Middle frontal gyrus (tissue), 1 donor: Measurements from ENCODE around the gene ROPN1B.
"Not testable (repeated sequence)": the region's sequence is repeated elsewhere in the genome, so short reads cannot be mapped to it uniquely, and the experiment has no call there.

Experiments
- DNase-seq: peaks from one replicate; pipeline ENCODE4 v3.0.0-alpha.2; 2015; ENCODE audit warnings: low spot score; ENCODE audit errors: extremely low spot score

Gene ROPN1B

DNA sequence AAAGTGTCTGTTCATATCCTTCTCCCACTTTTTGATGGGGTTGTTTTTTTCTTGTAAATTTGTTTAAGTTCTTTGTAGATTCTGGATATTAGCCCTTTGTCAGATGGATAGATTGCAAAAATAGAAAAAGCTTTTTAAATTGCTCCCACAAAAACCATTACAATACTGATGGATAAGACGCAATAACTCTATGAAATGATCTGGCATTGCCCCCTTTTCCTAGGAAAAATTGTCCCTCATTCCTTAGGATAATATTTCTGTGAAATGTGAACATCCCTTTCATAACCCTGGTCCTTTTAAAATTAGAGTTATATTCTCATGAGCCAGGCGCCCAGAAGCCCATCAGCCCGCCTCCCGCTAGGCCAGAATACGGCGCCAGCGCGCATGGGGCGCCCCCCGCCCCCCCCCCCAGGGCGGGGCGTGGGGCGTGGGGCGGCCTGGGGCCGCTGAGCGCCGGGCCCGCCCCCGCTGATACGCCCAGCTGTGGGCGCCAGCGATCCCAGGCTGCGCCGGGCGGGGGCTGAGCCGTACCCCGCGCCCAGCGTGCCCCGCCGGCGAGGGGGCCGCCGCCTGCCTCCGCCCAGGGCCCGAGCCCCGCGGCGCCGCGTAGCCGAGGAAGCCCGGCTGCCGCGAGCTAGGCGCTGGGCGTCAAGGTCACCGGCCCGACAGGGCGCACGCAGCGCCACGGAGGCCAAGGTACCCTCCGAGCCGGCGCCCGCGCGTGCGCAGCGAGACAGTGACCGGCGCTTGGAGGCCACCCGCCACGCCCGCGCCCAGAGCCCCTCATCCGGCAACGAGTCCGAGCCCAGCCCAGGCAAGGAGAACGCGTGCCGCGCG, 11.1 kb upstream of the ROPN1B start:
- no peak for DNase-seq

DNA sequence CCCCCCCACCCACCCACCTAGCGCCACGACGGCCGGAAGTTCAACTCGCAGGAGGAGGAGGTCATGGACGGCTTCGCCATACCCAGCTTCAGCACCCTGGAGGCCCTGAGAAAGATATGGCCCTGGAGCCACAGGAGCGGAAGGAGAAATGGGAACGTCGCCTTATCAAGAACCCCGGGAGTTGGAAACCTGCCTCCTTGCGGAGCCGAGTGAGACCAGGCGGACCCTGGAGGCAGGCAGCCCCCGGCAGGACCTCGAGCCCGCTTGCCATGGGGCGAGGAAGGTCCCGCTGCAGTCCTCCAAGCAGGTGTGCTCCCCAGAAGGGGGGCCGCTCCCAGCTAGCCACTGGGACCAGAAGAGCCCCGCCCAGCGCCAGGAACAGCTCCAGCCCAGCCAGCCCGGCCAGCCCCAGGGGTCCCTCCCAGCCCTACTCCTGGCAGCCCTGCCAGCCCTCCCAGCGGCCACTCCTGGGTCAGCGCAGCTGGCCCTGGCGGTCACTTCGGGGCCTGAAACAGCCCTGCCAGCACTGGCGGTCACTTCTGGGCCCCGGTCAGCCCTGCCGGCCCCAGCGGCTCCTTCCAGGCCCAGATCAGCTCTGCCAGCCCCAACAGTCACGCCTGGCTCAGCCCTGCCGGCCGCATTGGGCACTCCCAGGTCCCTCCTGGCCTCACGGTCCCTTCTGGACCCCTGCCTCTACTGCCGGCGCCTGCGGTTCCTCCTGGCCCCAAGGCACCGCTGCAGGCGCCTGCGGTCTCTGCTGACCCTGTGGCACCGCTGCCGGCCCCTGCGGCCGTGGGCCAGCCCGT, 10.3 kb upstream of the ROPN1B start:
- no peak for DNase-seq

DNA sequence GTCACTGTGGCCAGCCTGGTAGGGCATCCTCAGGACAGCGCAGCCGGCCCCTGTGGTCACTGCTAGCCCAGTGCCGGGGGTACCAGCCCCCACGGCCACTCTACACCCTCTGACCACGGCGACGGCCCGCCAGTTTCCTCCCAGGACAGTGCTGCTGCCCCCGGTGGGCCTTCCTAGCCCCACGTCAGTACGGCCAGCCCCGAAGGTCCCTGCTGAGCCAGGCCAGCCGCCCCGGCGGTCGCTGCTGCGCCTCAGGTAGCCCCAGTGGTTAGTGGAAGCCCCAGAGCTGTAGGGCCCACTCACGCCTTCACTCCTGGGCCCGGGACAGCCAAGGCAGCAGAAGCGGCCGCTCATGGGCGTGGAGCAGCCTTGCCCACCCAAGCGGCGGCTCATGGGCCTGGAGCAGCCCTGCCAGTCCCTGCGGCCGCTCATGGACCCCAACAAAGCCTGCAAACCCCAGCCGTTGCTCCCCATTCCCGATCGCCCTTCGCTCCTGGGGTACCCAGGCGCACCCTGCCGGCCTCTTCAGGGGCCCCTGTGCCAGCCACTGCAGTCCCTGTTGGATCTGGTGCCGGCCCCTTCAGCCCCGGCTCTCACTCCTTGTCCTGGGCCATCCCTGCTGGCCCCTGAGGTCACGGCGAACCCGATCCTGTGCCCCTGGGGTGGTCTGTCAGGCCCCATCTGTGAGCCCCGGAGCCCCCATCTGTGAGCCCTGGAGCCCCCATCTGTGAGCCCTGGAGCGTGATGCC, 9.5 kb upstream of the ROPN1B start:
- no peak for DNase-seq

DNA sequence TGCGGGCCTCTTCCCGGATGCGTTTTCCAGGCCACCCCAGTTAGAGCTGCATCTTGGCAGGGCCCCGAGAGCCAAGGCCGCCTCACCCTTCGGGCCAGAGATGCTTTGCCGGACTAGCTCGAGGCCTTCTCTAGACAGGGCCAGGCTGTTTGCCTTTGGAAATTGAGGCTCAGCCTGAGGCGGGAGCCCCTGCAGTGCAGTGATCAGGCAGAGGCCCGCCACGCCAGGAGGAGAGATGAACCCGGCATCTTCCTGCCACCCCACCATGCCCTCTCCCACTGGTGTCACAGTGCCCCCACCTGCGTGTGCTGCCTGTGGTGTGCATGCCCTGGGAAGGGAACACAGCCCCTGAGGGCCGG, 8.9 kb upstream of the ROPN1B start:
- DNase-seq = no peak

DNA sequence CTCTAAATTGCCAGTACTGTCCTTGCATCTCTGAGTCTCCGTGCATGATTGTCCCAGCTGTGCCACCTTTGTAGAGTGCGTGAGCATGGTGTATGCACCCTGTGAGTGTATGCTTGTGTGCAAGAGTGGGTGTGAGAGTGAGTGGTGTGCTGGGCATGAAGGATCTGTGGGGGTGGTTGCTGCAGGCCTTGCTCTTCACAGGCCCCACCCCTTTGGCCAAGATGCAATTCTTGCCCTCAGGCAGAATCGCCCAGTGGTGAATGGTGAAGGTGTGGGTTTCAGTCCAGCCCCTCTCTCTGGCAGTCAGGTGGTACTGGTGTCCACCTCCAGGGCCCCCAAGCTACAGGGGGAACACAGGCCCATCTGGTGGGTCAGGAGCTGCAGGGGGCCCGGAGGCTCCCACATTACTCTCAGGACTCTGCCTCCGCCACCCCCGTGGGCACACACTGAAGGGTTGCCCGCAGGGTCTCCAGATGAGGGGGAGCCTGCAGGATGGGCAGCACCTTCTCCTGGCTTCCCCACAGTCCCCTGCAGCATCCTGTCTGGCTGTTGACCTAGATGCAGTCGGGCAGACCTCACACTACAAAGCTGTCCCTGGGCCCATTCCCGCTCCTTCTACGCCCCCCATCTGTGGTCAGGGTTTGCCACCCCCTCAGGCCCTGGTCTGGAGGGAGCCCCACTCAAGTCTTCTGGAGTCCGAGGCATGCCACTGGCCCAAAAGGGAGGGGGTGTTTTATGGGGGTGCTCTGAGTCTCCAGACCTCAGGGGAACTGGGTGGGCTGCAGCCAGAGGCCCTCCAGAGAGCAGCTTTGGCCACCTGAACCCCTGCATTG, 8.3 kb upstream of the ROPN1B start:
- no peak for DNase-seq

DNA sequence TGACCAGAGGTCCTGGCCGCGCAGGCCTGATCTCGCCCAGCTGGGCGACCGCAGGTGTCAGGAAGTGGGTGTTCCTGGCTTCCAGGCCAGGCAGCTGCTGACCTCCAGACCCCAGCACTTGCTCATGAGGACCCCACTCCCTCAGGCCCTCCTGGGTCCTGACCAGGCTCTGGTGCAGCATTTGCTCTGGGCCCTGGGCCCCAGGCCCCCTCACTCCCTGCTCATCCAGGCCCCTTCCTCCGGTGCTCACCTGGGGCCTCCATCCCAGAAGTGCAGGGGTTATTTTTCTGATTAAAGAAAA, 7.7 kb upstream of the ROPN1B start:
- no peak for DNase-seq

DNA sequence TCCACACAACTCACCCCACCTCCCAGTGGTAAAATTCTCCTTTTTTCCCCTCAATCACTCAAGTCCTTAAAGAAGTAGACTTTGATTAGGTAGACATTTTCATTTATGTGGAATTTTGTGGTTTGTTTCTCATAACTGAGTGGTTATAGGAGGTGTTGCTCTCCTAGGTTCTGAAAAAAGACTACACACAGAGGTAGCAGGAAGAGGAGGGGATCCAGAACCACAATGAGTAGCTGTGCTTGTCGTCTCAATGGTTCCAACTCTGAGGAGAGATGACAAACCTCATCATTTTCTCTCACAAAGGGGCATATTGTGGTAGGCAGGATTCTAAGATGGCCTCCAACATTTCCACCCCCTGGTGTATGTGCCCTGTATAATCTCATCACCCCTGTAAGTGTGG, 5.1 kb upstream of the ROPN1B start:
- not testable (repeated sequence) for DNase-seq

DNA sequence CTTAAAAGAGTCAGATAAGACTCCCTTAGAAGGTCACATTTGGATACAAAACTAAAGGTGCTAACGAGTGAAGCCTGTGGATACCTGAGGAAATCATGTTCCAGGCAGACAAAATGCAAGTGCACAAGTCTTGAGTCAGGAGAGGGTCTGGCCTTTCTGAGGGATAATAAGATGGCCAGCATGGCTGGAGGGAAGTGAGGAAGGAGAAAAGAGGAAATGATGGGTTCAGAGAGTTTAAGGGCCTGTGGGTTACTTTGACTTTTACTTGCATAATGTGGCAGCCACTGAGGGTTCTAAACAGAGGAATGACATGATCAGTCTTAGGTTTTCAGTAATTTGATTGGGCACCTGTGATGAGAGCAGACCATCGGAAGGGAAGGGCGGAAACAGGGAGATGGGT, 3.5 kb upstream of the ROPN1B start:
- DNase-seq = no peak

DNA sequence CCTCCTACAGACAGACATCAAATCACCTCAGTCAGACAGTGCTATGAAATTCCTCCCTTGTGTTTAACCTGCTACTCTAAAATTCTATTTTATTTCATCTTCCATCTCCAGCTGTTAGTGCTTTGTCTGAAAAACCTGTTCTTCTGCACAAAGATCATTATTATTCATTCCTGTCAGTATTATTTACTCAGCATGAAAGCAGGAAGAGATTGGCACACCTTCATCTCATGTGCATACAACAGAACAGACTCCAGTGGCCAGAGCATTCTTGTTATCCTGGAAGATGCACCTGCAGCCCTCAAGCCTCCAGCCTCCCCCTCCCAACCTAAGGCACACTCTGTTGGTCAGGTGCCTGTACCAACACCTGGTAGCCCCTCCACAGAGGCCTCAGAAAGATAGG, 1.8 kb upstream of the ROPN1B start:
- DNase-seq = no peak

DNA sequence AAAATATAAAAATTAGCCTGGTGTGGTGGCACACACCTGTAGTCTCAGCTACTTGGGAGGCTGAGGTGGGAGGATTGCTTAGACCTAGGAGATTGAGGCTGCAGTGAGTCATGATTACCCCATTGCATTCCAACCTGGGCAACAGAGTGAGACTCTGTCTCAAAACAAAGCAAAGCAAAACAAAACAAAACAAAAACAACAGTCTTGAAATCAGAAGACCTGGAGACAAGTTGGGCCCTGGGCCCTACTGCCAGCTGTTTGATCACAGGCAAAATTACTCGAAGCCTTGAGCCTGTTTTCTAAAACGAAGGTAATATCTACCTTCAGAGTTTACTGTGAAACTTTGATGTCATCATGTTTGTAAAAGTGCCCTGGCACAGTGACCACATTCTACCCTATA, 857 bp upstream of the ROPN1B start:
- DNase-seq = not testable (repeated sequence)

DNA sequence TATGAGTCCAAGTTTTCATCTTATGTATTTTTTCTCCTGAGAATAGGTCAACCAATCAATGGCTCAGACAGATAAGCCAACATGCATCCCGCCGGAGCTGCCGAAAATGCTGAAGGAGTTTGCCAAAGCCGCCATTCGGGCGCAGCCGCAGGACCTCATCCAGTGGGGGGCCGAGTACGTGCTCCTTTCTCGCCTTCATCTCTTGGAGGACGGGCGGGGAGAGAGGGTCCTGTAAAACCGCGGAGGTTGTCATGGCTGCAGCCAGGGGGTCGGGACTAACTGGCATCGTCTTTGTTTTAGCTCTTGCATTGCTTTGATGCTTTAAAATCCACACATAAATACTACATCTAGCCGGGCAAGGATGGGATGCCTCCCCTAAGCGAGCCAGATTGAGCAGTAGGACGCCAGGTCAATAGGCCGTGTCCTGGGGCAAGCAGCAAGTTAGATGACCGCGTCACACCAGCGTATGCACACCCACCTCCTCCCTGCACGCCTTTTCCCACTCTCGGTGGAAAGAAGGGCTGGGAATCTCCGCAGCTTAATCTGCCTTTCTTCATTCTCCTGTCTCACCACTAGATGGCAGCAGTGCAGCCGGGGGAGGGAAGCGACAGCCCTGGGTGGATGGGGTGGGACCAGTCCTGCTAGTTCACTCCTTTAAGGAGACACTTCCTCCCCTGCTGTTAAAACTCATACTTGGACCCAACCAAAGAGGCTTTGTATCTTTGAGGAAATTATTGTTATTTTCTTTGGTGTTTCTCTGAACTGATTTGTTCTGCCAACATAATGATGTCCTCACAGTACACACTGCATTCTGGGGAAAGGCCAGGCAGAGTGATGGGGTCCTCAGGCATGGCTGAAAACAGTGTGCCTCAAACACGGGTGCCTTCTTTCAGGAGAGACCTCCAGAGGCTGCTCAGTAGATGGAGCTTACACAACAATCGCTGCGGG, 3.3 kb downstream of the ROPN1B start:
- DNase-seq = peak; percentile 13

DNA sequence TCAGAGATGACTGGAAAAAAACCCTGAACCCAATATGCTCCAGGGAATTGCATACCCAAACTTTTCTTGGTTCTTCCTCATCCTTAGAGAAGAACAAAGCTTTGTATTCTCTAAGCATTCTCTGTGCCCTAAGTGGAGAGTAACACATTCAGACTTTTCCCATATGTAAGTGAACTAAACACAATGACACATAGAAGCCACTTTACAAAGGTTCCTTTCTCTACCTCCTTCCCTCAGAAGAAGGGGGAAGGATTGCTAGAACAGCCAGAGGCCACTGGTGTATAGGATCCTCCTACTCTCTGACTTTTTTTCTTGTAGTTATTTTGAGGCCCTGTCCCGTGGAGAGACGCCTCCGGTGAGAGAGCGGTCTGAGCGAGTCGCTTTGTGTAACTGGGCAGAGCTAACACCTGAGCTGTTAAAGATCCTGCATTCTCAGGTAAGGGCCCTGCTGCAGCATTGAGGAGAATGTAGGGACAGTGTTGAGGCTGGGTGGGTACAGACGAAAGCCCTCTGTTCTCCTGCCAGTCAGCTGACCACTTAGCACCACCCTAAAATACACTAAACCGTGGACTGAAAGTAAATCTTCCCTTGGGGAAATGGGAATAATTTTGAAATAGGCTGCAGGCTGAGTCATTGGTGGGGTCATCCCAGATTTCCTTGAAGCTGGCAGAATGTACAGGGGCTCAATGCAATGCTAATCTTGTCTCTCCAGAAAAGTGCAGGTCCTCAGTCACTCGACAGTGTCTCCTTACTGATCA, 6.4 kb downstream of the ROPN1B start:
- DNase-seq = not testable (repeated sequence)

DNA sequence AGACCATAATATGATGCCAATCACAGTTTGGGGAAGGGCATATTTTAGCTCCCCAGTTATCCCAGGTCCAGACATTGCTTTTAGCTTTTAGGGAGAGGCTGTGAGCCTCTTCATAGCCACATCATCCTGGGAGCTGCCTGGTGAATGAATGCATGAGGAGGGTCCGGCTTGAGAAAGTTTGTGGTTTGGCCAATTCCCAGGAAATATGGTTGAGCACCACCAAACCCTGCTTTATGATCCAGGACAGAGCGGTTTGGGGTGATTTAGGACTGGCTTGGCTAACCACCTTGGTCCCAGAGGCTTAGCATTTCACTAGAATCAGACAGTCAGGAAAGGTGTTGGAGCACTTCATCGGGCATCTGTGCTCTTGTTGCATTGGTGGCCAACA, 7.0 kb downstream of the ROPN1B start:
- DNase-seq = not testable (repeated sequence)

DNA sequence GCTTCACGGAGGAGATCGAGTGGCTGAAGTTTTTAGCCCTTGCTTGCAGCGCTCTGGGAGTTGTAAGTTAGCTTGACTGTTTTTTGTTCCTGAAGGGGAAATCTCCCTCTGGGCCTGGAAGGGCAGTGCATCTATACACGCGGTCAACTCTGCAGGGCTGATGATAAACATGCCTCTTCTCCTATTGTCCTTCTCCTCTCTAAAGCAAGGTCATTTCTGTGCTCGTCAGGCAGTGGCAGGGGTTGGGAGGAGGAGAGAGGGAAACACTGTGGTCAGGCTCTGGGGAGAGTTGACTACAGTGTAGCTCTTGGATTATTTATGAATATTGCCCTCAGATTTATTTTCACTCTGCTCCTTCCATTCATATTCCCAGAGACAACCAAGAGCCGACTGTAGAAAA, 8.1 kb downstream of the ROPN1B start:
- DNase-seq = not testable (repeated sequence)

DNA sequence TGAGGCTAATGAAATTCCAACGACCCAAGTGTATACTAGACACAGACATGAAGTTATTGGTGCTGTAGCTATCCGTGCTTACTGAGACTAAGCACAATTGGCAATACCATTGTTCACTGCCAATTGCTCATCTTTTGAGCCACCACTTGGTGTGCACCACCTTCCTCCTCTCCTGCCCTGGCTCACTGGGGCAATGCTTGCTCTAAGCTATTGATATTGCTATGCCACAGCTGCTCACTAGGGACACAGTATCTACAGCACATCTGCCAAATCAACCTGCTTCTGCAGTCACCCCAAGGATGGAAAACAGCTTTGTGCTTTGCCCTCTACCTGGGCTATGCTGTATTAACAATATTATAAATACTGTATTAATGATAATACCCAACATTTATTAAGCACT, 16.0 kb downstream of the ROPN1B start:
- not testable (repeated sequence) for DNase-seq

DNA sequence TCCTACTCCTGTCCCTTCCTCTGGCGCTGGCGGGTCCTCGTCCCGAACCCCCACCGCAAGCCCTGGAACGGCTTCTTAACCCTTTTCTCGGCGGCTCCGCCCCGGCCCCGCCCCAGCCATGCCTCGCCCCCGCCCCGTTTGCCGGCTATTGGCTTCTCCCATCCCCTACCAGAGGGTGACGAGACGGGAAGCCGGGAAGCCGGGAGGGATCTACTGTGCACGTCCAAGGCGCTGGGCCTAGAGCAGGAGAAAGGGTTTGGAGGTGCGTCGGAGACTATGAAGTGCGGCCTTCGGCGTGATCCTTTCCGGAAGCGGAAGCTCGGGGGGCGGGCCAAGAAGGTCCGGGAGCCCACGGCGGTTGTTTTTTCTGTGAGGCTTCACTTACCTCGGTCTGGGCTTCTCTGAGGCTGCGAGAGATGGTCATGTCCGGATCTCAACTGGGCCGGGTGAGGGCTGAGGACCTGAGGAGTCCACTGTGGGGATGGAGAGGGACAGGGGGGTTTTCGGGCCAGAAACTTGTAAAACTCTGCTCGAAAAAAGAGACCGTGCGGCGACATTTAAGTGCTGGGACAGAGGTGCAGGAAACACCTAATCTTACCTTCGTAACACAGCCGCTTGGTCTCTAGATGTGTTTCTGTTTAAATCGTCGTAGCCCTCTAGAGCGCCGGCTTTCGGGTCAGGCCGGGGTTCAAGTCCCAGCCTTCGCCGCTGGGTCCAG, 21.4 kb downstream of the ROPN1B start:
- no peak for DNase-seq

DNA sequence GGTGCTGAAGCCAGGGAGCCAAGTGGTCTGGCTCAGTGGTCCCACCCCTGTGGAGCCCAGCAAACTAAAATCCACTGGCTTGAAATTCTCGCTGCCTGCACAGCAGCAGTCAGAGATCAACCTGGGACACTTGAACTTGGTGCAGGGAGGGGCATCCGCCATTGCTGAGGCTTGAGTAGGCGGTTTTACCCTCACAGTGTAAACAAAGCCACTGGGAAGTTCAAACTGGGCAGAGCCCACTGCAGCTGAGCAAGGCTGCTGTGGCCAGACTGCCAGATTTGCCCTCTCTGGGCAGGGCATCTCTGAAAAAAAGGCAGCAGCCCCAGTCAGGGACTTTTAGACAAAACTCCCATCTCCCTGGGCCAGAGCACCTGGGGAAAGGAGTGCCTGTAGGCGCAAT, 27.8 kb downstream of the ROPN1B start:
- DNase-seq = not testable (repeated sequence)

DNA sequence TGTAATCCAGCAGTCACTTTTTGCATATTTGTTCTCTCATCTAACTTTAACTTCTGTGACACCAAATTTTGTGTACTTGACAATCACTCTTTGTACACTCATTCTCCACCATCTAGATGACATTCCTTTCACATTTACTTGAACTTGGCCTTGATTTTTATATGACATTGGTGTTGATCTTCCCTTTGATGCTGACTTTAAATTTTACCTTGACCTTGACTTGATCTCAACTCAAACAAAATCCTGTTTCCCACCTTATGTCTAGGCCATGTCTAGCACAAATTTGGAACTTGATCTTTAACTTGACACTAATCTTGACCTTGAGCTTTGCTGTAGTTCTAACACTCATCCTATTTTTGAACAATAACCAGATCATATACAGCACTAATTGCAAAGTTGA, 33.2 kb downstream of the ROPN1B start:
- DNase-seq = no peak
